GM19438 (cell line): Measurements from ENCODE around the gene FAM53A.
"Not testable (repeated sequence)": the region's sequence is repeated elsewhere in the genome, so short reads cannot be mapped to it uniquely, and the experiment has no call there.

Experiments
- ATAC-seq: cut with Tn5 transposase; IDR thresholded peaks from one replicate; pipeline ENCODE4 v1.9.1; 2021; ENCODE audit warnings: low read depth; ENCODE audit not compliant: unreplicated experiment

The FAM53A gene

DNA sequence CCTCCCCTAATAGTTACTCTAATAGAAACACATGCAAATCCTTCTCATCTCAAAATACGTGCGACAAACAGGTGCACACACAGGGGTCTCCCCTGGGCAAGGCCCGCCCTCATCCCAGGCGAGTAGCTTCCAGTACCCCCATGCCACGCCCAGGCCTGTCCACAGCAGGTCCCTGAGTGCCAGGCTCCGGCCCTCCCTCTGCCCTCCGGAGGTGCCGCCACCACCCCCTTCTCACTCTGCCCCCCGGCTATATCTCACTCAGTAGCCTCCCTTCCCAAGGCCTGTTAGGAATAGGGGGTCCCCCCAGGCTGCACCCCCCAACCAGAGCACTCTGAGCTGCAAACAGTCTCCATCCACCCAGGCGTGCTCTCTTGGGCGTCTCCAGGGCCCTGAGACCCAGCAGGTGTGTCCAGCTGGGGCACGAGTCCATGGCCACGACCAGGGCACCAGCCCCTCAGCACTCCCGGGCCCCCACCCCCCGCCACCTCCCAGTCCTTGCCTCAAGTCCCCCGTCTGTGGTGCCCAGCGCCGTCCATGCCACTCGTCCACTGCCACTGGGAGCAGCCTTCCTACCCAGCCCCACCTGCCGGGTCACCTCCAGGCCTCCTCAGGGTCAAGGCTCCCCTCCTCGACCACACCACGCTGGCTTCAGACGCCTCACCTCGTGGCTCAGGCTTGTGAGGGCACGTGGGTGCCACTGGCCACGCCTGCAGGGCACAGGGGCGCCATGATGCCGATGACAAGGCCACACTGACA lies 41.7 kb downstream of the FAM53A start:
- ATAC-seq = no peak

DNA sequence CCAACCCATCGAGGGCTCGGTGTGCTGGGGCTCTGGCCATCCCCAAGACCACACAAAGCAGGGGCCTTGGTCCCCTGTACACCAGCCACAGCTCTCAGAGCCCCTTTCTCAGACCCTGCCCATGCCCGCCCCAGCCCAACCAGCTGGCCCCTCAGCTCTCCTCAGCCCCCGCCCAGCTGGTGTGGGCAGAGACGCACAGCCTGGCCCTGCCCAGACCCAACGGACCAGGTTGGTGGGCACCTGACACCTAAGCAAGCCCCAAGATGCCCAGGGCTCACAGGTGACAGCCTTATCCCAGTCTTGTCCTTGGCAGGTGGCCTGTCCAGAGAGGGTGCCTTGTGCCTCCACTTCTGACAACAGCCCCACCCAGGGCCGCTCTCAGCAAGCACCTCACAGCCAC lies 42.4 kb downstream of the FAM53A start:
- ATAC-seq = no peak

DNA sequence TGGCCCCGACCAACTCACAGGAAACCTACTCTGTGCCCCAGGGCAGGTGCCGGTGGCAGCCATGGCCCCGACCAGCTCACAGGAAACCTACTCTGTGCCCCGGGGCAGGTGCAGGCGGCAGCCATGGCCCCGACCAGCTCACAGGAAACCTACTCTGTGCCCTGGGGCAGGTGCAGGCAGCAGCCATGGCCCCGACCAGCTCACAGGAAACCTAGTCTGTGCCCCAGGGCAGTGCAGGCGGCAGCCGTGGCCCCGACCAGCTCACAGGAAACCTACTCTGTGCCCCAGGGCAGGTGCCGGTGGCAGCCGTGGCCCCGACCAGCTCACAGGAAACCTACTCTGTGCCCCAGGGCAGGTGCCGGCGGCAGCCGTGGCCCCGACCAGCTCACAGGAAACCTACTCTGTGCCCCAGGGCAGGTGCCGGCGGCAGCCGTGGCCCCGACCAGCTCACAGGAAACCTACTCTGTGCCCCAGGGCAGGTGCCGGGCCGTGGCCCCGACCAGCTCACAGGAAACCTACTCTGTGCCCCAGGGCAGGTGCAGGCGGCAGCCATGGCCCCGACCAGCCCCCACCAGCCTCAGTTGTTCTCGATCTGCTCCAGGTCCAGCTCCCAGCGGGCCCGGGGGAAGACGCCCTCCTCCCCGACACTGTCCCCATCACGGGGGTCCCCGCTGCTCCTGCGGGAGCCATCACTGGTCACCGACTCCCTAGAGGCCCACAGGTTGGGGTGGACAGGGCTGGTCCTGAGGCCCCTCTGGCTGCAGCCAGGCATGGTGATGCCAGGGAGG lies 43.2 kb downstream of the FAM53A start:
- not testable (repeated sequence) for ATAC-seq

DNA sequence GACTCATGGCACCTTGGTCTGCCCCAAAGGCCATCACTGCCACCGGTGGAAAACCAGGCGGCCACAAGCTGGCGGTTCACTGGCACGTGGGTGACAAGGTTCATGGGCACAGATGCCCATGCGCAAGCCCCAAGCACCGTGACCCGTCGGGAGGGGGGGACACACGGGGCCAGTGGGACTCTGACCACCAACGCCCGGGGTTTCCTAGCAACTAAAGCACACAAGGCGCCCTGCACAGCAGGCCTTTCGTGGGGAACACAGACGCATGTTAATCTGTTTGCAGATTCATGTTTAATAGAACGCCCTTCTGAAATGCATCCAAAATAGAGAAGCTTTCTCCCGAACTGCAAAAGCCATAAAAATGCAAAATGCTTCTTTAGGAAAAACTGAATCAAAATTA lies 43.9 kb downstream of the FAM53A start:
- no peak for ATAC-seq

DNA sequence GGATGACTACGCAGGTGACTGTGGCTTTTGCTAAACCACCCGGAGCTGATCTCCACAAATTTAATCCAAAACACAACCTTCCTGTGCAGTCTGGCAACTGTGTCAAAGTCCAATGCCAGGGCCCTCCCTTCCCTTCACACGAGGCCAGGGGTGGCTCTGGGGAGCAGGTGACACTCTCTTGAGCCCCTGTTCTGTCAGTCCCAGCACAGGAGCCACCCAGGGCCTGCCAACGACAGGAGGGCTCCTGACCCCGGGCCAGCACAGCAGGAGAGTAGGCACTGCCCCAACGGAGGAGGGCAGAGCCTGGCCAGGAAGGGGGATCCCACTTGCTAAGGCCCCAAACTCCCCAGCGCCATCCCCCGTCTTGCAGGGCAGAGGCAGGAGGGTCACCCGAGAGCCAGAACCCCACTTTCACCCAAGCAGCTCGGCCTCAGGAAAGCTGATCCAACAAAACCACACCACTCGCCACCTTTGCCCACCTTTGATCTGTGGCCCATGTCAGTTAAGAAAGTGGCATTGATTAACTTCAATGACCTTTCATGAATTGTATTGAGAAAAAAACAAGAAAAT lies 44.7 kb downstream of the FAM53A start:
- ATAC-seq = no peak

DNA sequence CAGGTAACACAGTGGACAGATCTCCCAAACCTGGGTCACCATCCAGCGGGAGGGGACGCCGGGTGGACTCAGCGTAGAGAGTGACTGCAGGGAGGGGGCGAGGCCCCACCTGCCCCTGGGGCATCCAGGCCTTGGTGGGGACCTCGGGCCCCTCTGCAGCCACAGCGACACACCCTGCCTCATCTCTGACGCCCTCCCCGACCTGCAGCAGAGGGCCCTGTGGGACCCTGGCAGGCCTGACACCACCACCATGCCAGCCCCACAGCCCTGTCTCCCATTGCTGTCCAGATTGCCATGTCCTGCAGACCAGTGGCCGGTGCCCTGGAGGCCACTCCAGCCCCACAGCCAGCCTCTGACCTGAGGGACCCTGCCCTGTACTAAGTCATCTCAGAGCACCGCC lies 45.2 kb downstream of the FAM53A start:
- ATAC-seq = no peak

DNA sequence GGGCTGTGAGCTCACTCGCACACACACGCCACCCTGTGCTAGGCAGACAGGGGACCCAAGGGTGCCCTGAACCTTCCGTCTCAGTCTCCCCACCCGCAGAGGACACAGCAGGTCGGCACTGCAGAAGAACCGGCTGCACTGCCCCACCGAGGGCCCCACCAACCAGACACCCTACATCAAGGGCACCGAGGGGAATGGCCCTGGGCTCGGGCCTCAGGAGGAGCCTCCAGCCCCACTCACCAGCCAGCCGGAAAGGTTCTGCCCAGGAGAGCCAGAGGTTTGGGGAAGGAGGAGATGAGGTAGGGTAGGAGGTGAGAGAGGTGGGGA lies 45.9 kb downstream of the FAM53A start:
- ATAC-seq = no peak

DNA sequence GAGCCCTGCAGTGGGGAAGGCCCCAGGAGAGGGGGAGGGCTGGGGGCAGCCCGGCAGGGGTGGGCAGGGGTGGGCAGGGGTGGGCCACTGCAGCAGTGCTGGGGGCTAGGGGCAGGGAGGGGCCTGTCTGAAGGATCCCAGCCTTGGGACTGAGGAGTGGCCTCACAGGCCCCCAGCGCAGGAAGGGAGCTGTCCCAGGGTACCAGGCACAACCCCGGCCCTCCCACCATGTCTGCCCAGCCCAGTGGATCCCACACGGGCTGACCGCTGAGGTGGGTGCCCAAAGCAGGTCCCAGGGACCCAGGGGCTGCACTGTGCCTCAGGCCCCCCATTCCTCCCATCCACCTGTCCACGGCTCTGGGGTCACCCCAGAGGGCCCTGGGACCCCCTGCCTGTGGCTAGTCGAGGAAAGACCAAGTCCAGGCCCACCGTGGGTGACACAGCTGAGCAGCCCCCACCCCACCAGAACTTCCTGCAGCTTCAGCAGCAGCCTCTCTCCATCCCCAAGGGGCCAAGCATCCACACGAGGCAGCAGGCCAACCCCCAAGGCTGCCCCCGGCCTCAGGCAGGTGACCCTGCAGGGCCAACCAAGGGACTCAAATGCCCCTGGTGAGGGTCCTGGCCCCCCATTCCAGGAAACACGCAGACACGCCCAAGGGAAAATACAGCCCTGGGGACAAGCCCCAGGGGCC lies 46.4 kb downstream of the FAM53A start:
- no peak for ATAC-seq

DNA sequence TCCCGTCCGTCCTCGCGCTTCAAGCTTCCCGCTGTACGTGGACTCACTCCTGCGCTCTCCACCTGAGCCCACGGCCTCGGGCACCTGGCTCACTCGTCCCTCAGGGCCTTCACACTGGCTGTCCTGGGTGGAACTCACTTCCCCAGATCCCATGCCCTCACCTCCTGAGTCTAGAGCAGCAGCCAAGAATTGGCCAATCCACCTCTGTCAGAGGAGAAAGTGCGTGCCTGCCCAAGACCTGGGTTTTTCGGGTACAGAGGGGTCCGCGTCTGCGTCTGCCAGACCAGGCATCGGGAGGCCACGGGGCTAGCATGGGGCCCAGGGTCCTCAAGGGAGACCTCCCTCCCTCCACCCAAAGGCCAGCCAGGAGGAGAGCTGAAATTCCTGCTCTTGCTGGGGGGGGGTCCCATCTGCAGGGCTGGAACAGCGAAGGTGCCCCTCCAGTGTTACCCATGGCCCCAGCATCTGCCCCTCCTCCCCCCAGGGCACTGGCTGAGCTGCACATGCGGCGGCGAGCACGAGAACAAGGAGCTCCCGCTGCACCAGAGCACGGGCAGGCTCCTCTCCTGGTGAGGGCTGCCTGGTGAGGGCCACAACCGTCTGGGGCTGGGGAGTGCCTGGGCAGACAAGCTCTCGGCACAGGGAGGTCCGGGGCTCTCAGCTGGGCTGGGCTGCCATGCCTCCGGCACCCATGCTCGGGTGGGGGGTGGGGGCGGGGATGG lies 47.5 kb downstream of the FAM53A start:
- ATAC-seq = no peak

DNA sequence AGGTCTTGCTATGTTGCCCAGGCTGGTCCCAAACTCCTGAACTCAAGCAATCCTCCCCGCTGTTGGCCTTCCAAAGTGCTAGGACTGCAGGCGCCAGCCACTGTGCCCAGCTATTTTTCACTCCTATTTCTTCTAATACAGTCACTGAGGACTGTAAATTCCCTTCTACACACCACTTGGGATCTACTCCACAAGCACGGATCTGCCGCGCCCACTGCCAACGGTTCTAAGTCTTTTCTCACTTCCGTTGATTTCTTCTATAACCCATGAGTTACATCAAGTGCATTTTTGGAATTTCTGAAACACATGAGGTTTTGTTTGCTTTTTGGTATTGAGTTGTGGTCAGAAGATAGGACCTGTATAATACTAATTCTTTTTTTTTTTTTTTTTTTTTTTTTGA lies 48.6 kb downstream of the FAM53A start:
- ATAC-seq = no peak

DNA sequence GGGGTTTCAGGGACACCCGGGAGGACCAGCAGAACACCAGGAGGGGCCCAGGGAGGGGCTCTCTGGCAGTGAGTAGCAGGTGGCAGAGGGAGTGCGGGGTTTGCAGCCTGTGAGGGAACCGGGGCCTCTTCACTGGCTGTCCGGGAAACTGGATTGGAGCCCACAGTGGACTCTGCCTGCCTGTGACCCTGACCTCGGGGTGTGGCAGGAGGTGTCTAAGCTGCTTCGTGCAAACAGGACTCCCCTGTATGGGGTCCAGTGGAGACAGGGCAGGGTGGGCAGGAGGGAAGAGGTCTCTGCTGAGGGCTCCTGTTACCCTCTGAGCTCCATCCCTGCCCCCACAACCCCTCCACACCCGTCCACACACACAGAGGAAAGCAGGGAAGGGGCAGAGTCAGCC lies 50.1 kb downstream of the FAM53A start:
- no peak for ATAC-seq

DNA sequence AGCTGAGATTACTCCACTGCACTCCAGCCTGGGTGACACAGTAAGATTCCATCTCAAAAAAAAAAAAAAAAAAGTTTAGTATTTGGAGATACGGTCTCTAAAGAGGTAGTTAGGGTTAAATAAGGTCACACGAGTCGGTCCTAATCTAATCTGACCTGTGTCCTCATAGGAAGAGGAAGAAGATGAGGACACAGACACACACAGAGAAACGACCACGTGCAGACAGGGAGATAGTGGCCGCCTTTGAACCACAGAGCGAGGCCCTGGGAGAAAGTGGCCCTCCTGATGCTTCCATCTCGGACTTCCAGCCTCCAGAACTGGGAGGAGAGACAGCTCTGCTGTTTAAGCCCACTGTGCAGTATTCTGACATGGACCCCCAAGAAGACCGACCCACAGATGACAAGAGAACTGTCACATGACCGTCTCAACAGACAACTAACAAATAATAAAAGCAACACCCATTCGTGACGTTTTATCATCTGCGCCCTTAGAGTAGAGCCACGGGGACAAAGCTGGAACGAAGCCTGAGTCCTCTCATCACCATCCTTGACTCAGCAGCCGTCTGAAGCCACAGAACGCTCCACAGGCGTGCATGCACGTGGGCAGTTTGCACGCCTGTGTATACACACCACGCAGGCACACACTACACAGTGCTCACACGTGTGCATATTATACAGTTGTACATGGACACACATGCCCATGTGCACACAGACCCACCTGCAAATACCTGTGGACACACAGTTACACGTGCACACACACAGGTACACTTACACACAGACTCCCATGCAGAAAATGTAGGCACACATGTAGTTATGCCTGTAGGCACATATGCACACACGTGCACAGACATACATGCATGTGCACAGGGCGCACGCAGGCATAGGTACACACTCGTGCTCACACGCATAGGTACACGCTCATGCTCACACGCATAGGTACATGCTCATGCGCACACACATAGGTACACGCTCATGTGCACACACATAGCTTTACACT lies 51.7 kb downstream of the FAM53A start:
- ATAC-seq = no peak

DNA sequence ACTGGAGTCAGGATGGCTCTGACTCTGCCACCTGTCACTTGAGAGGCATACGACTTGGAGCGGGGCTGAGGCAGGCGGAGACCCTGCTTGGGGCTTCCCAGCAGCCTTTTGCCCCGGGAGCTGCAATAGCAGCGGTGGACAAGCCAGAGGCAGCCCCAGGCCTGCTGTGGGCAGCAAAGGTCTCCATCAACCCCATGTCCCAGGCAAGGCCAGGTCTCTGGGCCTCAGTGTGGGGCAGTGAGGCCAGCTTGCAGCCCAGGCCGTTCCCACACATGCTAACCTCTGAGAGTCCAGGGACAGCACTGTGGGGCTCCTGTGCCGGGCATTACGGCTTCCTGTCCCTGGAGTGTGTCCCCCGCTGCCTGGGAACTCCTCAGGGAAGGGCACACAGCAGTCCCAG lies 53.0 kb downstream of the FAM53A start:
- no peak for ATAC-seq

DNA sequence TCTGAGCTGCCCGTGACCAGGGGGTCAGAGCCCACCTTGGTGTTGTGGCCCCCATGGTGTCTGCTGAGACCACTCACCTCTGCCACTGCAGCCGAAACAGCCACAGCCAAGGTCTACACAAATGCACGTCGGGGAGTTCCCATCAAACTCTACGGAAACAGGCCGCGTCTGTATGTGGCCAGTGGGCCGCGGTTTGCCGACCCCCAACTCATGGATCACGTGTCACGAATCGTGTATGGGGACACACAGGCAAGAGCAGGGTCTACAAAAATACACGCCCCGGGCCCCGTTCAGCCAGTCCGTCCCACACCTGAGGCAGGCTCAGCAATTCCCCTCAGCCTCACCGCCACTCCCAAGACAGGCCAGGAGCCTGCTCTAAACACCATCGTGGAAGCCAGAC lies 53.8 kb downstream of the FAM53A start:
- ATAC-seq = no peak

DNA sequence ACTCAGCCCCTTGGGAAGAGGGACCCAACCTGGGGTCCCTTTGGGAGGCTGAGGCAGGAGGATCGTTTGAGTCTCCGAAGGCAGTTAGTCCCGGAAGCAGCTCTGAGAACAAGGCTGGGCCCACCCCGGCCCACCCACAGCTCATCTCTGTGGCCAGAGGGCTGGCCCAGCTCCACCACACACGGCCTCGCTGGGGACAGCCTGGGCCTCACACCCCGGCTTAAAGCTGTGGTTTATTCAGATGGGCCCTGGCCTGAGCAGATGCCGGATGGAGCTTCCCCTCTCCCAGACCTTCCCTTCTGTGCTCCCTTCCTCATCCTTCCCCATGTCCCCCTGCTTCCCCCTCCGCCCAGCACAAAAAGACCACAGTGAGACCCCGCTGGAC lies 54.4 kb downstream of the FAM53A start:
- ATAC-seq = no peak

DNA sequence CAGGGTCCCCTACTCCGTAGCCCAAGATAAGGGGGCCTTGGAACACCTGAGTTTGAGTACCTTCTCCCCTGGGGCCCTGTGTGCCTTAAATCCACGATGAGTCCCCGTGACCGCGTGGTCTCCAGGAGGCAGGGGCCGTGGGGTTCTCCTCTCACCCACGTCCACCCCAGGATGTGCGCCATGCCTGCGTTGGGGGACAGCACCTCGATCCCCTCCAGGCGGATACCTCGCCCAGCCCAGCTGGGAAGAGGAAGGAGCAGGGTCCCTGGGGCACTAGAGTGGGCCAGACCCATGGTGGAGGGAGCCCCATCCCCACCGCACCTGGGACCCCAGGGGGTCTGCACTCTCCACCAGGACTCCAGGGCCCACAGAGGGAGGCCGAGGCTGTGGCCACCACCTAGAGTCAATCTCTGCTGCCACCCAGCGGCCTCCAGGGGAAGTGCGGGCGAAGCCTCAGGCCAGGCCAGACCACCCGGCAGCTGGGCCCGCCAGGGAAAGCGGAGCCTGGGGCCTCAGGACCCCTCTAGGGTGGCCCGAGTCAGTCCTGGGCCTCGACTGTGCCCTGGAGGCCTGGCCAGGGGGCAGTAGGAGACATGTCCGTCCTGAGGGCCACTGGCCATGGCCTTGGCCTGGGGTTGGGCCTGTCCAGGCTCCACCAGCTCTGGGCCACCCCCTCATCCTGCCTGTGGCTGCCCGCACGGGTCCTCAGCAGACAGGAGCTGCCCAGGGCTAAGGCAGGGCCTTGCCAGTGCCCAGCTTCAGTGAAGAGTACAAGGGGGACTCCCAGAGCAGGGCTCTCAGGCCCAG lies 55.0 kb downstream of the FAM53A start:
- ATAC-seq = no peak

DNA sequence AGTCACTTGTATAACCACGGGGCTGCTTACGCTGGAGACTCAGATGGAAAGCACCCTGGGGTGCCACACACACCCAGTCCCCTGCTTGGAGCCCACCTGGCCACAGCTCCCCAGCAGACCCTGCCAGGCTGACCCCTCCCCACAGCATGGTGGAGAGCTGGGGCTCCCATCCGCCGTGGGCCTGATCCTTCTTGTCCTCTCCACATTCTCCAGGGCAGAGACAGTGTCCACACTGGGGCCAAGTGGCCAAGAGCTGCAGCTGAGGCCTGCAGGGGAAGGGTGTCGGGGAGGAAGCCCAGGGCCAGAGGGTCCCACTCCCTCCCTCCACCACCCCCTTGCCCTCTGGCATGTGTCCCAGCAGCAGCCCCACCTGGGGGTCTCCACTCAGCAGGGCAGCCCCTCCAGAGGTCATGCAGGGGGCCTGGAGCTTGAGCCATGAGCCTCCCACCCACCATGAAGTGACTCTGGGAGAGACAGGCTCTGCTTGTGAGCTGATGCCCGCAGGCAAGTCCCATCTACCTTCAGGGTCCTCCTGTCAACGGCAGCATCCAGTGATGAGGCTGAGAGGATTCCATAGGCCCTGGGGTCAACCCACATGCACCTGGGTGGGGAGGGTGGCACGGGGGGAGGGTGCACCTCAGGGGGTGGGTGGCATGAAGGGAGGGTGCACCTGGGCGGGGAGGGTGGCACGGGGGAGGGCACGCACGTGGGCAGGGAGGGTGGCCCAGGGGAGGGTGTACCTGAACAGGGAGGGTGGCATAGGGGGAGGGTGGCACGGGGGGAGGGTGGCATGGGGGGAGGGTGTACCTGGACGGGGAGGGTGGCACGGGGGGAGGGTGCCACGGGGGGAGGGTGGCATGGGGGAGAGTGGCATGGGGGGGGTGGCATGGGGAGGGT lies 56.4 kb downstream of the FAM53A start:
- ATAC-seq = no peak

DNA sequence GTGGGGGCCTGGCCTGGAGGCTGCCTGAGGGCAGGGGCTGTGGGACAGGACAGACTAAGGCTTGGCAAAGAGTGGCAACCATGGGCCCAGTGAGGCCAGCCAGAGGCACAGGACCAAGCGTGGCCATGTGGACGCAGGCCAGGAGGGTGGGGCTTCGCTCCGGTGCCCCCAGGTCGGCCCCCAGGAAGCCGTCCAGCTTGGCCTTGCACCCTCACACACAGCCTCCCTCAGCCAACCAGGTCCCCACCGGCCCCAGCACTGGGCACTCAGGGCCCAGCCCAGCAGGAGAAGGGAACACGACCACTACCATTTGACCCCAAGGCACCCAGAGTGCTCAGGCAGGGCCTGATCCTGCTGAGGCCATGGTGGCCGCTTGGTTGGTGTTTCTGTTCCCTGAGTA lies 57.2 kb downstream of the FAM53A start:
- no peak for ATAC-seq
